Mesenteric fat pad (tissue), 1 donor: ENCODE results near the gene NIPA2. TPM values are rescaled to one million over a fixed set of nuclear protein-coding genes. Genes with fewer than 3 reads are reported as not detected.

Experiments
- DNase-seq: peaks from one replicate; pipeline ENCODE4 v3.0.0-alpha.2; 2020; ENCODE audit warnings: low spot score
- total RNA-seq: library from RNA; stranded (reverse); fragmentation: NEBNext Ultra II Directional; extraction: Animal tissue kit (Norgen Biotek cat#: 25700); gene quantifications from one replicate; pipeline ENCODE4 v1.2.1, GENCODE V29; 2021
- donor health status: DM: yes; HTN: yes; CAD: no.

NIPA2 gene
- total RNA-seq, 1 donor from 2014 or later, result 43.4 TPM

DNA sequence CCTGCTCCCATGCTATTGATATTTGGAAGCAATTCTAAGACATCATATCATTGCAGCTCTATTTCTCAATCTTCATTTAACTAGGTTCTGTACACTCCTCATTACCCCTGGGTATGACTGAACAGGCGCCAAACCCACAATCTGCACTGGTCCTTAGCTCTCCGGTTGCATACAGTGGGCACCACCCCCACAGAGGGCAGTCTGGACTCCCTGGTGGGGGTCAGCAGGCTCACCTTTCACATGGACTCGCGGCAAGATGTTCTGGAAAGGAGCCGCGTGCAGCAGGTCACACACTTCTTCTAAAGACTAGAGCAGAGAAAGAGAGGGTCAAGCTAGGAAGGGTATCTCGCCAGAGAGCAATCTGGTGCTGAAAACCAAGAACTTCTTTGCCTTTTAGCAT is 36.5 kb downstream of the NIPA2 start:
- DNase-seq, result no peak

DNA sequence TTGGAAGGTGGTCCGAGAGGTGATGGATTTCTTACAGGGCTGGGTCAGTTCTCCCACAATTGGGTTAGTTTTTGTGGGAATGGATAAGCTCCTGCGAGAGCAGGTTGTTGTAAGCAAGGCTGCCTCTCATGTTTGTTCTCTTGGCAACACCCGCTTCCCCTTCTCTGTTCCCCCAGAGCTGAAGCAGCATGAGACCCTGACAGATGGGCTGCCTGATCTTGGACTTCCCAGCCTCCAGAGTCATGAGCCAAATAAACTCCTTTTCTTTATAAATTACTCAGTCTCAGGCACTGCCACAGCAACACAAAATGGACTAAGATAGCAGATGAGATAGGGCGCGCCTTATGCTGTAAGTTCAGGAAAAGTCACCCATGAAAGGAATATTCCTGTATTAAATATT is 38.7 kb downstream of the NIPA2 start:
- DNase-seq, result no peak

DNA sequence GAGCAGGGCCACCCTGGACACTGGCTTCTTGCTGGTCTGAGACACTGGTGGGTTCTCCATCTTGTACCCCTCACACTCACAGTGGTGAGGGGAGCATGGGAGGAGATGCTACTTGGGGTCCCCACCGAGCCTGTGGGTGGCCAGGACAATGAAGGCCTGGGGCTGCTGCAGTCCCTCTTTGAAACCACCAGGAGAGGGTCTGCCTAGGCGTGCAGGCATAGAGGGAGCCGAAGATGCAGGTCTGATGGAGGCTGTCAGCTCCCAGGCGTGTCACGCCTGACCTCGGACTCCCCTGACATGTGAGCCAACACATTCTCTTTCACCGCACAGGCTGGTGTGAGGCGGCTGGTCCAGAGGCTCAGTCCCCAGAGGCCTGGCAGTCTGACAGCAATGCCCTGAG is 39.1 kb downstream of the NIPA2 start:
- DNase-seq, result no peak

DNA sequence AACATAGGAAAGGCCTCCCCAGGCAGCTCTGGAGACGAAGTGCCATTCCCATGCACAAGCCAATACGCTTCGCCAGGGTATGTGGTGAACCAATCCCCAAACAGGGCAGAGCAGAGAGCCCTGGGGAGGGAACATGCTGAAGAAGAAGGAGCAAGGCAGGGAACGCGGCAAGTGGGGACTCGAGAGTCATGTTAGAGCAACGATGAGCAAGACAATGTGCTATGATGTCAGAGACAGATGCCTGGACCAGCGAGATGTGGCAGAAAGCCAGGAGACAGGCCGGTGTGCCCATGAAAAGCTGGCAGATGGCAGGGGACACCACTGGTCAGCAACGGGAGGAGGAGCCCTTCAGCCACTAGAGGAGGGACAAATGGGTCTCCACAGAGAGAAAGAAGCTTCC is 39.6 kb downstream of the NIPA2 start:
- no peak for DNase-seq

DNA sequence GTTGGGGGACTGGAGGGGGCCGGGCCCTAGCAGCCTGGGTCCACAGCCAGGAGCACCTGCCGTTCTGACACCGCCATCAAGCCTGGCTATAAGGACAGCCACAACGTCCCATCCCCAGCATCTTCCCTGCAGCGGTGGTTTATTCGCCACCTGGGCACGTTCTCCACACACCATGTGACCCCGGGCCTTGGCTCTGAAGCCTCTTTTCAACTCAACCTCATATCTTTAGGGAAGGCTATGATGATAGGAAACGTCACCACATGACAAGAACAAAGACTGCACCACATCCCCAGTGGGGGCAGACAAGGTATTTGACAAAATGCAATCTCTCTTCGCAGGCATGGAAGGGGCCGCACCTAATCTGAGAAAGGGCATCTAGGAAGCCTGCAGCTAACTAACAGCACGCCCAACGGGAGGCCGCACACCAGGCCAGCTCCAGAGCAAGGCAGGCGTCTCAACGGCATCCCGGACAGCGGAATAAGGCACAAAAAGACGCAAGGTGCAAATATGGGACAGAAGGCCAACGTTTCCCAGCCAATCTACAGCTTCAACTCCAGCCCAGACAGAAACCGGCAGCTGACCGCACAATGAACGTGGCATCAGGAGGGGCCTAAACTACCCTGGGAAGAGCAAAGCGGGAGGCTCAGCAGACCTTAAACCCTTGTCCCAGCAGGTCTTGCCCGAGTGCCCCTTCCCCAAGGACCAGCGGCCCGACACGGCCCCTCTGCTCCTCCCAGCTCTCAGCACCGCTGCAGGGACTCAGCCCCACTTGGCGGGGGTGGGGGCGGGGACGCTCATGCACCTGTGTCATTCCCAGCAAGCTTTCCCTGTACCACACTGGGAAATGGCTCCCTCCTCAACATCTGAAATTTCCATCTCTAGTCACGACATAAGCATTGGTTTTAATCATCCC is 41.9 kb downstream of the NIPA2 start:
- DNase-seq, result no peak

DNA sequence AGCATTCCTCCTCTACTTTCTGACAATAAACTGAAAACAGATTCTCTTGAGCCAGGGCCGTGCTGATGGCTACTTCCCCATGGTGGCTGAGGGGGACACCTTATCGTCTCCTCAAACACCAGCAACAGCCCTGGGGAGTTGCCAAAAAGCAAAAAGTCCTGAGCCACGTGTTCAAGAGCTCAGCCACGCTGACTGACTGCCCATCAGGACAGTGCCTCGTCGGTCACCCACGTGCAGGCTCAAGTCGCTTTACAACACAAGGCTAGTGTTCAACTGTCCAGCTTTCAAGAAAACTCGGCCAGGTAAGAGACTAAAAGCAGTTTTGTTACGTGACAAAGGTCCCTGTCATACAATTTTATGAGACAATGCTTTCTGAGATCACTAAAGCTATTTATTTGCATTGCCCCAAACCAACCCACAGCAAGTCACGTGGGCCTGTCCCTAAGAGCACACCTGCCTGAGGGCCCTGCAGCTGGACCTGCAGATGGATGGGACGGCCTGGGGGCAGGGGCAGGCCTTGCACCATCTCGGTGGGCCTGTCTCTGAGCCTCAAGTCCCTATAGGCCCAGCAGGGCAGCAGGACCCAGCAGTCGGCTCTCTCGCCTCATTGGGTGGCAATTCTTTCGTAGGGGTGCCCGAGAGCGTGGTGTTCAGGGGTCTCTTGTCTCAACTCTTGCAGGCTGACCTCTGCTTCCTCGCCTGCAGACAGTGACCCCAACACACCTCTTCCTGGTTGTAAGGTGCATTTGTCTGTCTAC is 42.7 kb downstream of the NIPA2 start:
- DNase-seq, result no peak

DNA sequence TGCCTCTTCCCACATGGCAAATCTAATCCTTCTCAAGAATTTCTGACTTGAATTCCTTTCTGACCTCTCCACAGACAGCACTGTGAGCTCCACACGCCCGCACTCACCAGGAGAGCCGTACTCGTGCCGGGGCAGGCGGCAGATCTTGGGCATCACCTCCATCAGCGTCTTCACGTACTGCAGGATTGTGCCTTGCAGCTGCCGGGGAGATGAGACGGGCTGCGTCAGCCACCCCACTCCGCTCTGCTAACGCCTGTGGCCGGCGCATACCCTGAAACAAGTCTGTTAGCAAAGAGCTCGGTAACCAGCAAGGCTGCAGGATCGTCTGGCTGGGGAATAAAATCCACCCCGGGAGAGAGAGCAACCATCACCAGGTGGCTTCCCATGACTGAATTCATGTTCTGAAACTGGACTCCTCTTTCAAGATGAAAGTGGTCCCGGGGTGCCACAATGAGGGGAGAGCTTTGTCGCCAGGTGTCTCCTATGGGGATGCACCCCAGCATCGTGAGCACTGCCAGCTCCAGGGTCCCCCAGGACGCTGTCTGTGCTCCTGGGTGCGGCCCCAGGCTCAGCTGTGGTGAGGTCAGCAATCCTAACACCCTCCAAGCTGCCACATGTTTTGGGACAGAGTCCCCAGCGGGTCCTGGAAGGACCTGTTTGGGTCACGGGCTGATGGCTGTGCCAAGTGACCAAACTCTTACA is 43.4 kb downstream of the NIPA2 start:
- no peak for DNase-seq

DNA sequence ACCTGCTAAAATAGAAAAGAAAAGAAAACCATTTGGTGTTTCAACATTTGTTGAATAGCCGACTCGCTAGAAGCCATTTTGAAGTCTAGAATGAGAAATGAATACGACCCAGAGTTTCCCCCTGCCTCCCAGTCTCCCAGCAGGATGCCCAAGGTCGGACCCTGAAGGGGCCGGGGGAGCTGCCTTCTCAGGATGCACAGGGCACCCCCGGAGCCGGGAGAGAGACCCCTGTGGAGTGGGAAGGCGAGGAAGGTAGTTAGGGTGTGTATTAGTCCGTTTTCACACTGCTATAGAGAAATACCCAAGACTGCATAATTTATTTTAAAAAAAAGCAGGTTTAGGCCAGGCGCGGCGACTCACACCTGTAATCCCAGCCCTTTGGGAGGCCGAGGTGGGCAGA is 44.7 kb downstream of the NIPA2 start:
- DNase-seq, result no peak

DNA sequence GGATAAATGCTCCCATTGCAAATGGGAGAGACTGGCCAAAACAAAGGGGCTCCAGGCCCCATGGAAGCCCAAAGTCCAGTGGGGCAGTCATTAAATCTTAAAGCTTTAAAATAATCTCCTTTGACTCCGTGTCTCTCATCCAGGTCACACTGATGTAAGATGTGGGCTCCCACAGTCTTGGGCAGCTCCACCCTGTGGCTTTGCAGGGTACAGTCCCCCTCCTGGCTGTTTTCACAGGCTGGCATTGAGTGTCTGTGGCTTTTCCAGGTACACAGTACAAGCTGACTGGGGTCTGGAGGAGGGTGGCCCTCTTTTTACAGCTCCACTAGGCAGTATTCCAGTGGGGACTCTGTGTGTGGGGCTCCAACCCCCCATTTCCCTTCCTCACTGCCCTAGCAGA is 45.9 kb downstream of the NIPA2 start:
- DNase-seq, result no peak

DNA sequence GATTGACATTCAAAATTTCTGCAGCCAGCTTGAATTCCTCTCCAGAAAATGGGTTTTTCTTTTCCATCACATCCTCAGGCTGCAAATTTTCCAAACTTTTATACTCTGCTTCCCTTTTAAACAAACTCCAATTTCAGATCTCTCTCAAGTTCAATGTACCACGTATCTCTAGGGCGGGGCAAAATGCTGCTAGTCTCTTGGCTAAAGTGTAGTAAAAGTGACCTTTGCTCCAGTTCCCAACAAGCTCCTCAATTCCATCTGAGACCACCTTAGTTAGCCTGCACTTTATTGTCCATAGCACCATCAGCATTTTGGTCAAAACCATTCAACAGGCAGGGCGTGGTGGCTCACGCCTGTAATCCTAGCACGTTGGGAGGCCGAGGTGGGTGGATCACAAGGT is 46.7 kb downstream of the NIPA2 start:
- DNase-seq, result no peak

DNA sequence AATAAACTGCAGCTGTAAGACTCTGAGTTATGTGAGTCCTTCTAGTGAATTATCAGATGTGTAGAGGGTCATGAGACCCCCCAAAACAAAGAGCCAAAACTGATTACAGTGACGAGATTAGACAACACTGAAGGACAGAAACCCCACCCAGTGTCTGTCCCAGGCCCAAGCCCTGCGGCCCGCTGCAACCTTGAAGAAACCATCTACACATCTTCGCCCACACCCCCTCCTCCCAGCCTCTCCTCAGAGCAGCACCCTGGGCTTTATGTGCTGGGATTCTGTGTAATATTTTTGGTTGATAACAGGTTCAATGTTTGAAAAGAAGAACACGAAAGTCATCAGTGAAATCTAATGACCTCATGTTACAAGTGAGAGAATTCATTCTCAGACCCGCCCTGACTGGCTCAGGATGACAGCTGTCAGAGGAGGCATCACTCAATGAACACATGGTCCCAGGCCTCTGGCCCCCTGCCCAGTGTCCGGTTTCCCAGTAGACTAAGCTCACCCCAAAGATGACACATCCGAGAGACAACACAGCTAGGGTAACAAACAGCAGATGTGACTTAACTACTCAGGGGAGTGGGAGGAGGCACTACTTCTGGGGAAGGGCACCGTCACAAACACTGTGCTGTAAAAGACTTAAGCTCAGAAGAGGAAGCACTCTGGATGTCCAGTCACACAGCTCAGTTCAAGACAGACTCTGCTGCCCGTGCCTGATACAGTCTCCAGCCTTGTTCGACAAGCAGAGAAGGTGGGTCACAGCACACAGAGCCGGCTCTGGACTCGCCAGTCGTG is 48.9 kb downstream of the NIPA2 start:
- DNase-seq, result no peak

DNA sequence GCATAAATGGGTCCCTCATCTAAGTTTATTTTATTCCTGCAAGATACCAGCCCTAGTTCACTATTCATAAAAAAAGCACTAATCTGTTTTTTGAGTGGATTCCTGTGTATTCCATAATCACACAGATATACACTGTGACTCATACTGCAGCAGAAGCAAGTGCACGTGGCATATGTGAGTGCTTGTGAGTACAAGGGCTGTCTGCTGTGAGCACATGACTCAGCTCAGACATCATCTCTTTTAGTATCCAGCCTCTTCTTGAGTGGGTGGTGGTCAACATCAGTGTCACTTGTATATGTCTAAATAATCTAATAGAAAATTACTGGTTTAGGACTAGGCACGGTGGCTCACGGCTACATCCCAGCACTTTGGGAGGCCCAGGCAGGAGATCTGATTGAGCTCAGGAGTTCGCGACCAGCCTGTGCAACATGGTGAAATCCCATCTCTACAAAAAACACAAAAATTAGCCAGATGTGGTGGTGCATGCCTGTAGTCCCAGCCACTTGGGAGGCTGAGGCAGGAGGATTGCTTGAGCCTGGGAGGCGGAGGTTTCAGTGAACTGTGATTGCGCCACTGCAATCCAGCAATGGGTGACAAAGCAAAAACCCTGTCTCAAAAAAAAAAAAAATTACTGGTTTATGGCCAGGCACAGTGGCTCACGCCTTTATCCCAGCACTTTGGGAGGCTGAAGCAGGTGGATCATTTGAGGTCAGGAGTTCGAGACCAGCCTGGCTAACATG is 49.8 kb downstream of the NIPA2 start:
- DNase-seq, result no peak

DNA sequence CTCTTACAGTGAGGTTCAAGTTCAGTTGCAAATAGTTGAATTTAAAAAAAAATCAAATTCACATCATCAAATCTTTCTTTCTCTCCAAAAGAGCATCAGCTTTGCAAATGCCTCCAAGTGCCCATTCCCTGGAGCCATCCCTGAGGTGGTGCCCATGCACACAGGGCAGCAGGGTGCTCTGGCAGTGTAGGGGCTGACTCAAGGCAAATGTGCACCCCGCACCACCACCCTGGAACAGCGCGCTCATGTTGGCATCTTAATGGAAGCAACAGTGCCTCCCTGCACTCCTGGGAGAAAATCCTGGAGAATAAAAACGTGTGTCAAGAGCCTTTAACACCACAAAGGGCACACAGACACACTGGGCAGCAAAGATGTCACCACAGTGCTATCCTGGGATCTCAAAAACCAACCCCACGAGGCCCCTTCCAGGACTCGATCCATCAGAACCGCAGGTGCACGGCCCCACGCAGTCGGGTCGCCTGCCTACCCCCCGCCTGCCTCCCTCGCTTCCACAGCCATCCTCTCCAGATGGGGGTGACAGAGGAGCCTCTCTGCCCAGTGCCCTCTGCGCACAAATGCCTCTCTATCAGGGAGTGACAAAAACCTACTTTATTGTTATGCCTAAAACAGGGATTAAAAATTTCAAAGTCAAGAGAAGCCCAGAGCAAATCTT is 50.8 kb downstream of the NIPA2 start:
- DNase-seq, result no peak

DNA sequence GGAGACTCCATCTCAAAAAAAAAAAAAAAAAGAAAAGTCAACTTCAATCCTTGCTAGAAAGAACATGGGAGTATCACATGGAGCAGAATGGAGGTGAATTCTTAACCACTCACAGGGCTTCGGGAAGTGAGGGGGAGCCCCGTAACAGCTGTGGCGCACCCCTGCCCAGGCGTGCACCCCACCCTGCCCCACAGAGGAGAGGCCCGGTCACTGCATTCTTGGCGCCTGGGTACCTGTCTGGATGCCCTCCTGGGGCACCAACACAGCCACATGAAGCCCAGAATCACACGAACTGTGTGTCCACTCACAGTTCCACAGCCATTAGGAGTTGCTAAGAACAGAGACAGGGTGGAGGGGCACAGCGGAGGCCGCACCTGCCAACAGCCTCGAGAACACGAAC is 51.8 kb downstream of the NIPA2 start:
- DNase-seq, result no peak

DNA sequence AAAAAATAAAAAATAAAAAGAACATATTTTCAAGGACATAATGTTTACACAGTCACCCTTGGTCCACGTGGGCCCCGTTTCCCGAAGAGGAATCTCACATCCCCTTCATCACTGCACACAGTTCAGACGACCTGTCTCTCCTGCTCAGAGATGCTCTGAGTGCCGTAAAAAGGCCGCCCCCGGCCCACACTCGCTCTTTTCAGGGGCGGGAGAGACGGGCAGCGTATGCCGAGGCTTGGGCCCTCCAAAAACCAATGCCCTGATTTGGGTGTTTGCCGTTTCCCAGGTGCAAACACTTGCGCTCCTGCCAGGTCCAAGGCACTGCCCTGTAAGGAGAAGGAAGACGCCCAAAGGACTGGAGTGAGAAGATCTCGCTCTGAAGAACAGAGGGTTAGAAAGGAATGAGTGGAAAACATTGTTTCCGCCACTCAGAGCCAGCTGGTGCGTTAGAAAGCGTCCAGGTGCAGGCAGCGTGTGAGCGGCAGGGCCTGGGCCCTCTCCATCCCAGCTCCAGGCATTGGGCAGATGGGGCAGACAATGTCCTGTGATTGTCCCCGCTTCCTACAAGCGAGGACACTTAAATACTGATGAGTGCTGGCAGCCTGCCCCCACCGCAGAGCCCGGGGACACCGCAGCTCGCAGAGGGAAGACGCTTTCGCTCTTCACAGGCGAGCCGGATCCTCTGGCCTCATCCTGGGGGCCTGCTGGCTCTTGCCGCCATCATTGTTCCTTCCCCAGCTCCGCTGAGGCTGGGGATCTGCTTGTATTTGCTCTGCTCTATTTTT is 53.2 kb downstream of the NIPA2 start:
- DNase-seq, result no peak

DNA sequence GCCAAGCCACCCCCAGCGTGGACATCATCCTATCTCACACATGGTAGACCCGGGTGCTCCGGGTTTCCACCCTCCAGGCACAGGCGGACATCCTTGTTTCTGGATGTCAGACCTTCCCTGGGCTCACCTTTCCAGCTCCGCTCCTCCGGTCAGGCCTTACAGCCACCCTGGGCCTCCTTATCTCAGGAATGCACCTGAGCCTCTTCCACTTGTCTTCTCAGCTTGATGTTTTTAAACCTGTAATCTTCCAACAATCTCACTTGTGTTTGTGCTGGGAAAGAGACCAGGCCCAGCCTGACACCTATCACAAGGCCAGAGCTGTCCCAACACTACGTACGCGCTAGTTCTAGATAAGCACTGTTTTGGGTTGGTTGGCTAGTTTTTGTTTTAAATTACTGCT is 53.9 kb downstream of the NIPA2 start:
- DNase-seq, result no peak

DNA sequence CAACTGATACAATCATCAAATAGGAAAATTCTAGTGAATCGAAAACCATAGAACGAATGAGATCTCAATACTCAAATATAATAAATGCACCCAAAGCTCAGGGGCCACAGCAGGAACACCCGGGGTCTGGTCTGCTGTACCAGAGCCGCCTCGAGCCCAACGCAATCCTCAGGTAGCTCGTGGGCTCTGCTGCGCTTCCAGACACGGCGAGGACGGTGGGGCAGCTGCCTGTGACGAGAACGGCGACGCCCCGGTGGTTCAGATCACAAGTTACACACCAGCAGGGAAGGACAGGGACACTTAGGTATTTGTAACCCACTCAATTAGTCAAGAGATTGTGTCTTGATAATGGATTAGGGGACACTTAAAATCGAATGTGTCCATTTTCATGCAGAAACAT is 54.6 kb downstream of the NIPA2 start:
- no peak for DNase-seq

DNA sequence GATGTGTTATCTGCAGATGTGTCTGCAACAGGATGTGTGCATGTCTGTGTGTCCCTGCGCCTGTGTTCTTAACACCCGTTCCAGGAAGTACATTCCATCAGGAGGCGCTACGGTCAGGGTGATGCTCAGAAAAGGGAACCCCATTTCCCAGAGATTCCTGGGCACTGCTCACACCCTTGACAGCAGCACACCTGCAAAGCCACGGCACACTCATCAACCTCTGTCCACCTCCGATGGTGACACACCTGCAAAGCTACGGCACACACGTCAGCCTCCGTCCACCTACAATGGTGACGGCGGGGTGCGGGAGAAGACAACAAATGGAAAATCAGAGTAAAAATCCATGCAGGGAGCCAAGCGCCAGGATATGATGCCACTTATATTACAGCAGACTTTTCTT is 55.4 kb downstream of the NIPA2 start:
- no peak for DNase-seq
